ENCODE results near the gene MTMR6.

DNA sequence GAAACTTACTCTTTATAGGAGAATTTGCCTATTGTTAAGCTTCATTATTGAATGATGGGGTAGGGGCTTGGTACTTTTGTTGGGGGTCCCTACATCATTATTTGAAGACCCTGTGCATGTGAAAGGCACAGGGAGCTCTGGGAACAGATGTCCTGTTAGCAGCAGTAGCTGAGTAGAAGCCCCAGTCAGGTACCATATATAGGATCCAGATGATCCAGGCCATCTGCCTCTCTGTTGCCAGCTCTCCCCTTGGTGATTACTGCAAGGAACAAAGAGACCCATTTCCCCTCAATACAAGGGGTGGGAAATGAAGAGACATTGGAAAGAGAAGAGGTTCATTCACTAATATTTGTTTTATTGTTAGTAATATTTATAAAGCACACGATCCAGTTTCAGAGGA, 4.4 kb upstream of the MTMR6 start:
- TF ChIP-seq, protein P1, sequence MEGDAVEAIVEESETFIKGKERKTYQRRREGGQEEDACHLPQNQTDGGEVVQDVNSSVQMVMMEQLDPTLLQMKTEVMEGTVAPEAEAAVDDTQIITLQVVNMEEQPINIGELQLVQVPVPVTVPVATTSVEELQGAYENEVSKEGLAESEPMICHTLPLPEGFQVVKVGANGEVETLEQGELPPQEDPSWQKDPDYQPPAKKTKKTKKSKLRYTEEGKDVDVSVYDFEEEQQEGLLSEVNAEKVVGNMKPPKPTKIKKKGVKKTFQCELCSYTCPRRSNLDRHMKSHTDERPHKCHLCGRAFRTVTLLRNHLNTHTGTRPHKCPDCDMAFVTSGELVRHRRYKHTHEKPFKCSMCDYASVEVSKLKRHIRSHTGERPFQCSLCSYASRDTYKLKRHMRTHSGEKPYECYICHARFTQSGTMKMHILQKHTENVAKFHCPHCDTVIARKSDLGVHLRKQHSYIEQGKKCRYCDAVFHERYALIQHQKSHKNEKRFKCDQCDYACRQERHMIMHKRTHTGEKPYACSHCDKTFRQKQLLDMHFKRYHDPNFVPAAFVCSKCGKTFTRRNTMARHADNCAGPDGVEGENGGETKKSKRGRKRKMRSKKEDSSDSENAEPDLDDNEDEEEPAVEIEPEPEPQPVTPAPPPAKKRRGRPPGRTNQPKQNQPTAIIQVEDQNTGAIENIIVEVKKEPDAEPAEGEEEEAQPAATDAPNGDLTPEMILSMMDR (conservative IDR thresholded peaks at IDR 0.05; ENCODE audit: low read depth, low read length), result no peak
- no peak for TF ChIP-seq EZH2 (IDR thresholded peaks at IDR 0.05; ENCODE audit: borderline replicate concordance, low read depth, low read length, poor library complexity, severe bottlenecking)
